ENCODE measurements around the gene PPP2R5A.

DNA sequence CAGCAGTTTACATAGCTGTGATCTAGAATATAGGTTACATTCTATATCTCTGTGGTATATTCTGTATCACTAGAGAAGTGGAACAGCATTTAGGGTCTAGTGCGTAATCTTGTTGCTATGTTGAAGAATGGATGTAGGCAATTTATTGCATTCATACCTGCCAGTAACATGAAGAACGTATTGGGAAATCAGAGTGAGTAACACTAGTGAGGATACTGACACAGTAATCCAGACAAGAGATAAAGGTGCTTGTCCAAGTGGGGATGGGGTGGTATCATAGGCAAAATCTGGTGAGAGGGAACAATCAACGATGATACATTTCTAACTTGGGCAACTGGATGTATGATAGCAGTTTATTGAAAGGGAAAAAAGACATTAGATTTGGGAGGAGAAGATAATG lies 9.8 kb downstream of the PPP2R5A start:
- TF ChIP-seq, protein P1, sequence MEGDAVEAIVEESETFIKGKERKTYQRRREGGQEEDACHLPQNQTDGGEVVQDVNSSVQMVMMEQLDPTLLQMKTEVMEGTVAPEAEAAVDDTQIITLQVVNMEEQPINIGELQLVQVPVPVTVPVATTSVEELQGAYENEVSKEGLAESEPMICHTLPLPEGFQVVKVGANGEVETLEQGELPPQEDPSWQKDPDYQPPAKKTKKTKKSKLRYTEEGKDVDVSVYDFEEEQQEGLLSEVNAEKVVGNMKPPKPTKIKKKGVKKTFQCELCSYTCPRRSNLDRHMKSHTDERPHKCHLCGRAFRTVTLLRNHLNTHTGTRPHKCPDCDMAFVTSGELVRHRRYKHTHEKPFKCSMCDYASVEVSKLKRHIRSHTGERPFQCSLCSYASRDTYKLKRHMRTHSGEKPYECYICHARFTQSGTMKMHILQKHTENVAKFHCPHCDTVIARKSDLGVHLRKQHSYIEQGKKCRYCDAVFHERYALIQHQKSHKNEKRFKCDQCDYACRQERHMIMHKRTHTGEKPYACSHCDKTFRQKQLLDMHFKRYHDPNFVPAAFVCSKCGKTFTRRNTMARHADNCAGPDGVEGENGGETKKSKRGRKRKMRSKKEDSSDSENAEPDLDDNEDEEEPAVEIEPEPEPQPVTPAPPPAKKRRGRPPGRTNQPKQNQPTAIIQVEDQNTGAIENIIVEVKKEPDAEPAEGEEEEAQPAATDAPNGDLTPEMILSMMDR (conservative IDR thresholded peaks at IDR 0.05; ENCODE audit: low read length), result no peak
- no peak for TF ChIP-seq EZH2phosphoT487 (IDR thresholded peaks at IDR 0.05; ENCODE audit: borderline replicate concordance)
